Activated CD4-positive, alpha-beta memory T cell treated with anti-CD3 and anti-CD28 coated beads, Interleukin-2, amount 10 ng/mL, durations not matched to agents 7 days and 5 days (primary cell): ENCODE results near the gene ZNF275. TPM values are rescaled to one million over a fixed set of nuclear protein-coding genes. Genes with fewer than 3 reads are reported as not detected.

ENCODE experiments used
- total RNA-seq, 2 experiments: library from RNA; stranded (reverse); gene quantifications; one replicate each; pipeline ENCODE4 v1.2.3, GENCODE V29; 2021

ZNF275 gene
- total RNA-seq, 2 experiments from 2014 or later = 16.6 to 16.7 TPM

Other genes with a start within 250 kb of the ZNF275 start
- not detected for gene MAGEA1, start 154.9 kb upstream of the ZNF275 start, total RNA-seq
- gene PNMA6F, start 12.4 kb upstream of the ZNF275 start, total RNA-seq = not detected
- not detected for gene PNMA6E, start 67.2 kb downstream of the ZNF275 start, total RNA-seq
- gene ZFP92, start 77.3 kb downstream of the ZNF275 start, total RNA-seq = 1 to 10 TPM; 1.7 to 1.9 TPM
- gene TREX2, start 111.9 kb downstream of the ZNF275 start, total RNA-seq = 1 to 10 TPM; 1.1 to 1.8 TPM
- gene HAUS7, start 136.4 kb downstream of the ZNF275 start, total RNA-seq = 10 to 100 TPM; 33.8 to 40.5 TPM
- not detected for gene BGN, start 160.8 kb downstream of the ZNF275 start, total RNA-seq
- gene ATP2B3, start 183.5 kb downstream of the ZNF275 start, total RNA-seq = not detected